IPS DF 4.7 (cell line): ENCODE measurements around the gene NPAS1.
"Not testable (repeated sequence)": the region's sequence is repeated elsewhere in the genome, so short reads cannot be mapped to it uniquely, and the experiment has no call there.

Experiments used
- DNase-seq: peaks from one replicate; pipeline ENCODE4 v3.0.0-alpha.2; 2013; ENCODE audit warnings: low spot score; ENCODE audit errors: extremely low read depth

NPAS1 gene

DNA sequence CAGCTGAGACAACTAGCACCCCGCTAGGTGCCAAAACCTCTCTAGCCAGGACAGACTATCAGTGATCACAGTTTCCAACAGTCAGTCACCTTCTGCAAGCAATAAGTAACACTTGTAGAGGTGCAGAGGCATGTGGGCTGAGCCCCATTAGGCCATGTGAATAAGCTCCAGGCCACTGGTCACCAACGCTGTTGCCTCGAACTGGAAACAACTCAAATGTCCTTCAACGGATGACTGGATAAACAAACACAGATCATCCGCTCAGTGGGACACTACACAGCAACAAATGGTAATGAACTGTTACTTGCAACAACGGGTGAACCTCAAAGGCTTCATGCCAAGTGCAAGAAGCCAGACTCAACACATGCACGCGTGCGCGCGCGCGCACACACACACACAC, 56.3 kb downstream of the NPAS1 start:
- DNase-seq = no peak

DNA sequence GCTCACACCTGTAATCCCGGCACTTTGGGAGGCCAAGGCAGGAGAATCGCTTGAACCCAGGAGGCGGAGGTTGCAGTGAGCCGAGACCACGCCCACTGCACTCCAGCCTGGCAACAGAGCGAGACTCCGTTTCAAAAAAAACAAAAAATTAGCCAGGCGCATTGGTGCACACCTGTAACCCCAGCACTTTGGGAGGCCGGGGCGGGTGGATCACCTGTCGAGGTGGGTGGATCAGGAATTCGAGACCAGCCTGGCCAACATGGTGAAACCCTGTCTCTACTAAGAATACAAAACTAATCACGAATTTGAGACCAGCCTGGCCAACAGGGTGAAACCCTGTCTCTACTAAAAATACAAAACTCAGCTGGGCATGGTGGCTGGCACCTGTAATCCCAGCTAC, 58.7 kb downstream of the NPAS1 start:
- not testable (repeated sequence) for DNase-seq

DNA sequence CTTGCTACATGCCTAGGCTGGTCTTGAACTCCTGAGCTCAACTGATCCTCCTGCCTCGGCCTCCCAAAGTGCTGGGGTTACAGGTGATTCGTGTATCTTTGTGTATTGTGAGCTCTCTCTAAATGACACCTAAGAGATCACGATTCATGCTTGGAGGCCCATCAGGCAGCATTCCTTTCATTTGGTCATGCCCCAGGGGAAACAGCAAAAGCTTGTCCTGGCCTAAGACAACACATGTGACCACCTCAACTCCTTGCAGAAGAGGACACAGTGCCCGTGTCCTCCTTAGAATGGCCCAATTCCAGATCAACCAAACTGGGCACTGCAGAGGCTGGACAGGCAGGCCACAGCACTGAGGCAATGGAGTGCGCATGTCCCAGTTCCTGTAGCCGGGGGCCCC, 61.5 kb downstream of the NPAS1 start:
- no peak for DNase-seq

DNA sequence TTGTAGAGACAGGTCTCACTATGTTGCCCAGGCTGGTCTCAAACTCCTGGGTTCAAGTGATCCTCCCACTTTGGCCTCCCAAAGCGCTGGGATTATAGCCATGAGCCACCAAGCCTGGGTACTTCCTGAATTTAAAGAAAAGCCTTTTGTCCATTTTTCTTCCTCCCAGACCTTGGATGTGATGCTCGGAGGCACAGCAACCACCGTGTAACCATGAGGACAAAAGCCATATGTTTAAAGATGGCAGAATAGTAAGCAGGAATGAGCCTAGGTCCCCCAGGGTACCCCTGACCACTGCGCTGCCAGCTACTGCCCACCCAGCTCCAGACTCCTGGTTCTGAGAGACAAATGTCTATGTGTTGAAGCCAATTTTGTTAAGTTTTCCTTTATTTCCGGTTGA, 62.9 kb downstream of the NPAS1 start:
- DNase-seq = no peak

DNA sequence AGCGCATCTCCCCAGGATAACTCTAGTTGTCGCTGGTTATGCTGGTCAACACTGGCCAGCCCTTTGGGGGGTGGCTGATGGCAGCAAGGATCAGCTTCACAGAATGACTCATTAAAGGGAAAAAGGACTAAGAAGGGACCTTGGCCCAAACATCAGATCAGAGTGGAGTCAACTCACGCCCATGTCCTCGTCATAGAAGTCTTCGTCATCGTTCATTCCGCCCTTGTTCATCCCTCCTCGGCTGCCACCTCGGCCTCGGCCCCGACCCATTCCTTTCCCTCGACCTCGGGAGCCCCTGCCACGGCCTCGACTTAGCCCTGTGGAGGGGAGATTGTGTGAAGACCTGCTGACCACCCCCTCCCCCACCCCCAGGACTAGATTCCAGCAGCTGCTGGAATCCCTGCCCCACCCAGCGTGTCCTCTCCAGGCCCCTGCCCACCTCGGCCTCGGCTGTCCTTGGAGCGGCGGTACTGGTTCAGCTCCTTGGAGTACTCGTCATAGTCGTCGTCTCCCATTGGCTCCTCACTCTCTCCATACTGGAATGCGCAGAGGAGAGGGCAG, 65.3 kb downstream of the NPAS1 start:
- no peak for DNase-seq

DNA sequence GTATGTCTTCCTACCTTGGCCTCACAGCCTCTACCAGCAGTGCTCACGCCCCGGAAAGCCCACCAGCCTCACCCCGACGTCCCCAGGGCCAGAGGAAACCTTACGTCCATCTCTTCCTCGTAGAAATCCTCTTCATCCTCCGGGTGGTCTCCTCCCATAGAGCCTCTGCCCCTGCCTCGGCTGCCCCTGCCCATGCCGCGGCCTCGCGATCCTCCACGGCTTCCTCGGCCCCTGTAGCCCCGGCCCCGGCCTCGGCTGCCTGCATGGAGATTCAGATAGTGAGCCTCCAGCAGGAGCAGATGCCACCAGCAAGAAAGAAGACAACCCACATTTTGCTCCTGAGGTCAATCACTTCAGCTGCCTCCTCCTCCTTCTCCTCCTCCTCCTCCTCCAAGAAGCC, 66.6 kb downstream of the NPAS1 start:
- no peak for DNase-seq

DNA sequence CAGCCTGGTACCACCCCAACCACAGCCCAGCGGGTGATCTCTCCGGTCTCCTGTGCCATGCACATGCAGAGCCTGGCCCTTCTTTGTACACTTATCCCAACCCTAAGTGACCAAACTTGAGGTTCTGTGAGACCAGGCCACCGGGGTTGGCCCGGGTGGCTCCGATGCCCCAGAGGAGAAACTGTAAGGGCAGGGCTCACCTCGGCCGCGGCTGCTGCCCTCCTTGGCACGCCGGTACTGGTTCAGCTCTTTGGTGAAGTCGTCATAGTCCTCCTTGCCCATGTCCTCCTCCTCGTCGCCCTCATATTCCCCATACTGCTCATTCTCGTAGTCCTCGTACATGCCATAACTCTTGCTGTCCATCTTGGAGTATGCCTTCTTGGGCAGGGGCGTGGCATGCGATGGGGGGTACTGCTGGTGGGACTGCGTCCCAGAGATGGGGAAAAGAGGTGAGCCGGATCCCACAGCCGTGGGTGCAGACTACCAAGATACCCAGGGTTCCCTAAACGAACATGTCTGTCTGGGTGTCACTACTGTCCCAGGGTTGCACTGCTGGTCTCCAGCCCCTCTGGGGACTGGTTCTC, 70.2 kb downstream of the NPAS1 start:
- no peak for DNase-seq

DNA sequence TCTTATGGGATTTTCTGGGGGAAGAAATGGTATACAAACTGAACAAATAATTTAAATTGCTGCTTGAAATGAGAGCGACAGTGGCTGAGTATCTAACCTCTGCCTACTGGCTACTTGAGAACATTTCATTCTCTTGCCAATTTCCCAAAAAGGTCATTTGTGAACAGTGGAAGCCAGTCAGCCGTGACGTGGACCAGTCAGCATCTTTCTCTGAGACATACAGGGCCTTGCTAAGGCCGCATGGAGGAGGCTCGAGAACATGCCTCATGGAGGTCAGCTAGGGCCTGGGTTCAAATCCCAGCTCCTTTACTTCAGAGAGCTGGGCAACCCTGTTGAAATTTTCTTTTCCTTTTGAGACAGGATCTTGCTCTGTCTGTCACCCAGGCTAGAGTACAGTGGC, 73.6 kb downstream of the NPAS1 start:
- no peak for DNase-seq

DNA sequence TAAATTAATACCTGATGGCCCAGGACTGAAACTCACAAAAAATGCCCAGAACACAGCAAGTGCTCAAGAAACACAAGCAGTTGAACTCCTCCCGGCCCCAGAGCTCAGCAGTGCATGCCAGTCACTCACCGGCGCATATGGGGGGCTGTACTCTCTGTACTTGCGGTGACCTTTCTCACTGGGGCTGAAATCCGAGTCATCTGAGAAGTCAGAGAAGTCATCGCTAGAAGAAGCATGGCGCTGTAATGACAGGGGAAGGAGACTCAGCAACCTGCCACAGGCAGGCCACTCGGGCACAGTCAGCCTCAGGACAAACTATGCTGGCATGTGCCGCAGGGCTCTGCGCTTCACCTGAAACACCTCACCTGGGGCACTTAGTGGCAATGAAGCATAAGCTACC, 74.2 kb downstream of the NPAS1 start:
- no peak for DNase-seq

DNA sequence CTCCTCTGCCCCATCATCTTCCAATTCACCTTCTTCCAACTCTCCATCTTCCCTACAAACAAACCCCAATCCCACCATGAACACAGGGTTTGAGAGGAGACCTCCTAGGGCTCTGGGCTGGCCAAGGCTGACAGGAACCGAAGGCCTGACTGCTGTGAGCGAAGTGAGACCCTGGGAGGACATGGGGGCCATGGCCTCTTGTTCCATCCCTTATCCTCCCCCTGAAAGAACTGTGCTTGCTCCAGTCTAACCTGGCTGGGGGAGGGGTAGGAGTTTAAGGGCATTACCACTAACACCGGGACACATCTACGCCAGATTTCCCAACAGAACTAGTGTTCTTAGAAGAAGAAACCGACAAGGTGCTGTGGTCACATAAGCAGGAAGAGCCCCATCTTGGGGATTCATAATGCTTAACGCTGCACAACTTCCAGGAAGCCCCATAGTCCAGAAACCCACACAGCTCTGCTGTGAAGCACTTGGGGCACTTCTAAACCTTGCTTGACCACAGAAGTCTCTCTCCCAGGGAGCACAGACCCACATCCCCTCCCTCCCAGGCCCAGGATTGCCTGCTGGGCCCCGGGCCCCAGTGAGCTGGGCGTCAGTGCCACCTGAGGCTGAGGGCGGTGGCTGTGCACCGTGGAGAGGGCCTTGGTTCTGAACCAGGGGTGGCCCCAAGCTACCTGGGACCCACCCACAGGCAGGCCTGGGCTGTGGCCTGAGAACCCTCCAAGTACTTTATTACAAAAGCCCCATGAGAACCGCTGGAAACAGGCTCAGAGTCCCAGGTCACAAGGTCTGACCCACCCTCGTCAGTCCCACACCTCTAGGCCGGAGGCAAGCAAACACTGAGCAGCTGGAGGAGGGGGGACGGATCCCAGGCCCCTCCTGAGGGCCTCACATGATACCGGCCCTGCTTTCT, 75.2 kb downstream of the NPAS1 start:
- no peak for DNase-seq
